GM18511 (cell line): Measurements from ENCODE around the gene OLFM1.

Experiments used
- ATAC-seq: cut with Tn5 transposase; IDR thresholded peaks from one replicate; pipeline ENCODE4 v1.9.1; 2021; ENCODE audit warnings: mild to moderate bottlenecking, moderate library complexity; ENCODE audit not compliant: unreplicated experiment

Gene OLFM1

GRCh38 chr9:135167356-135167755, 79.9 kb downstream of the OLFM1 start:
- no peak for ATAC-seq

- no peak for ATAC-seq
Measured at GRCh38 chr9:135167849-135168655, 80.6 kb downstream of the OLFM1 start.

- no peak for ATAC-seq
Measured at GRCh38 chr9:135169709-135170226, 82.3 kb downstream of the OLFM1 start.

GRCh38 chr9:135170535-135170934, 83.1 kb downstream of the OLFM1 start:
- ATAC-seq = no peak
